PFSK-1 (cell line): ENCODE measurements around the gene ZNF792.

Source experiments
- POLR2AphosphoS5 ChIP-seq: IDR thresholded peaks from 2 replicates; pipeline ENCODE4 v1.6.1; 2012; ENCODE audit warnings: low read depth, mild to moderate bottlenecking, control low read depth, low read length, moderate library complexity
- TAF1 ChIP-seq: IDR thresholded peaks from 2 replicates; pipeline ENCODE4 v1.6.1; 2012; ENCODE audit warnings: low read length, control low read depth, borderline replicate concordance; ENCODE audit not compliant: insufficient read depth
- TF ChIP-seq, protein P1 (sequence below), 2 experiments: IDR thresholded peaks; 2 replicates each; pipeline versions ENCODE4 v1.6.1 to v1.8.0; 2011 to 2012; ENCODE audit warnings: low read depth in 2 of 2, low read length in 2 of 2, control low read depth in 1 of 2, inconsistent platforms in 1 of 2, mild to moderate bottlenecking in 1 of 2, moderate library complexity in 1 of 2; ENCODE audit not compliant: insufficient read depth in 1 of 2

GRCh38 chr19:35005256-35005977 is 41.4 kb upstream of the ZNF792 start:
- TF ChIP-seq, protein P1, sequence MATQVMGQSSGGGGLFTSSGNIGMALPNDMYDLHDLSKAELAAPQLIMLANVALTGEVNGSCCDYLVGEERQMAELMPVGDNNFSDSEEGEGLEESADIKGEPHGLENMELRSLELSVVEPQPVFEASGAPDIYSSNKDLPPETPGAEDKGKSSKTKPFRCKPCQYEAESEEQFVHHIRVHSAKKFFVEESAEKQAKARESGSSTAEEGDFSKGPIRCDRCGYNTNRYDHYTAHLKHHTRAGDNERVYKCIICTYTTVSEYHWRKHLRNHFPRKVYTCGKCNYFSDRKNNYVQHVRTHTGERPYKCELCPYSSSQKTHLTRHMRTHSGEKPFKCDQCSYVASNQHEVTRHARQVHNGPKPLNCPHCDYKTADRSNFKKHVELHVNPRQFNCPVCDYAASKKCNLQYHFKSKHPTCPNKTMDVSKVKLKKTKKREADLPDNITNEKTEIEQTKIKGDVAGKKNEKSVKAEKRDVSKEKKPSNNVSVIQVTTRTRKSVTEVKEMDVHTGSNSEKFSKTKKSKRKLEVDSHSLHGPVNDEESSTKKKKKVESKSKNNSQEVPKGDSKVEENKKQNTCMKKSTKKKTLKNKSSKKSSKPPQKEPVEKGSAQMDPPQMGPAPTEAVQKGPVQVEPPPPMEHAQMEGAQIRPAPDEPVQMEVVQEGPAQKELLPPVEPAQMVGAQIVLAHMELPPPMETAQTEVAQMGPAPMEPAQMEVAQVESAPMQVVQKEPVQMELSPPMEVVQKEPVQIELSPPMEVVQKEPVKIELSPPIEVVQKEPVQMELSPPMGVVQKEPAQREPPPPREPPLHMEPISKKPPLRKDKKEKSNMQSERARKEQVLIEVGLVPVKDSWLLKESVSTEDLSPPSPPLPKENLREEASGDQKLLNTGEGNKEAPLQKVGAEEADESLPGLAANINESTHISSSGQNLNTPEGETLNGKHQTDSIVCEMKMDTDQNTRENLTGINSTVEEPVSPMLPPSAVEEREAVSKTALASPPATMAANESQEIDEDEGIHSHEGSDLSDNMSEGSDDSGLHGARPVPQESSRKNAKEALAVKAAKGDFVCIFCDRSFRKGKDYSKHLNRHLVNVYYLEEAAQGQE (IDR thresholded peaks at IDR 0.05; ENCODE audit: insufficient read depth in 1 of 2, low read depth in 2 of 2, low read length in 2 of 2) = no peak
- TF ChIP-seq TAF1 (no peak), POLR2AphosphoS5 (no peak)
